ENCODE measurements around the gene CASKIN2. TPM values are rescaled to one million over a fixed set of nuclear protein-coding genes. Genes with fewer than 3 reads are reported as not detected.

The CASKIN2 gene
- total and polyA plus RNA-seq, 10 of the 15 experiments (the other 5 are each of a cell fraction or from before 2014, with no cell fraction given) = 0.02 to 2.7 (median 0.44) TPM; not detected in 1

DNA sequence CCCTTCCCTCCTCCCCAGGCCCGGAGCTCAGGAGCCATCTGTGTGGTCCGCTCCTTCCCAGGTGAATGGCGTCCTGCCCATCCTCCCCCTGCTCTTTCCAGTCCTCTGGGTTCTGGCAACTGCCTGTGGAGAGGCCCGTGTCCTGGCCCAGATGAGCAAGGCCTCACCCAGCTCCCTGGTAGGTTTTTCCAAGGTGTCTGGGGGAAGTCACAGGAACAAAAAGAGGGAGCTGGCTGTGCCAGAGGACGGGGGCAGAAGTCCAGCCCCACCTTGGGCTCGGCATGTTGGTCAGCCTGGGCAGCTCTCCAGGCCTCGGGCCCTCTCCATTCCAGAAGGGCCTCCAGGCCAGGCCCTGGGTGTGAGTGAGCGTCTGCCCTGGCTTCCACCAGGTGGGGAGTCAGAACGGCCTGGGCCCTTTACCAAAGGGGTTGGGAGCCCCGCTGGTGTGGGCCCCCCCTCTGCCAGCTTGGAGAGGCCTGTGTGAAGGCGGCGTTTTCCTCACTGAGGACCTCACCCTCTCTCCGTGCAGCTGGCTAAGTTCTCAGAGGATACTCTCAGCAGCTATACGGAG, 25.1 kb downstream of the CASKIN2 start:
- no peak overlapping the region for H3K27ac ChIP-seq (ENCODE audit: control insufficient read depth, insufficient read depth)
- intact Hi-C loops (cut with micrococcal nuclease; ENCODE audit: unreplicated experiment) (no loop called here), in situ Hi-C loops (cut with MboI) (no loop called here)
- no peaks in the 10 kb centered on the region for H3K79me2 ChIP-seq (ENCODE audit: control insufficient read depth, insufficient read depth, low read length)
- no peaks in the 10 kb centered on the region for H3K27me3 ChIP-seq (replicated peaks in 1 of 2; ENCODE audit: control insufficient read depth in 2 of 2, insufficient read depth in 2 of 2, low read length in 1 of 2)
- H3K4me2 ChIP-seq (ENCODE audit: control insufficient read depth, insufficient read depth) = no peak overlapping the region
- ATAC-seq = no peak
- no peaks in the 10 kb centered on the region for H4K20me1 ChIP-seq (ENCODE audit: control insufficient read depth, insufficient read depth)
- no peak overlapping the region for H3K4me3 ChIP-seq
- H2AFZ ChIP-seq (ENCODE audit: control insufficient read depth, low read depth, low read length) = no peak overlapping the region
- BruUV-seq (replicated peaks) = no TSS peak
- TF ChIP-seq KLF5 (IDR thresholded peaks at IDR 0.05; ENCODE audit: partially characterized antibody) = no peak
- CTCF ChIA-PET = interaction anchor here (0.7 kb wide), 1 partner anchor 15 kb away, joined by 3 read pairs; no protein-coding TSS in a partner anchor
- no peak overlapping the region for H3K9ac ChIP-seq (ENCODE audit: control insufficient read depth, insufficient read depth, low read length)
- no peaks in the 10 kb centered on the region for H3K9me3 ChIP-seq (replicated peaks; ENCODE audit: control insufficient read depth, insufficient read depth, low read length)
- no peak for FAIRE-seq
- H3K36me3 ChIP-seq (ENCODE audit: control insufficient read depth in 2 of 2, insufficient read depth in 2 of 2, low read length in 1 of 2) = peaks cover 7 to 10% of the 10 kb centered on the region in 2 experiments; a peak in 3 of 4 replicates
- RAD21 ChIA-PET (ENCODE audit: unreplicated experiment) = no interaction called here
- peaks cover 13% of the 10 kb centered on the region for H3K4me1 ChIP-seq (ENCODE audit: control insufficient read depth, insufficient read depth, low read length)
- no peak for DNase-seq (ENCODE audit: low read depth, low spot score)
- POLR2A ChIA-PET = no interaction called here
- SMC1A ChIA-PET (ENCODE audit: uncharacterized antibody, unreplicated experiment) = no interaction called here
- WGBS (ENCODE audit: insufficient coverage, insufficient replicate concordance, low lambda C conversion rate, missing lambda C conversion rate) = 72% methylated on average over 14 of the region's 14 CpGs

DNA sequence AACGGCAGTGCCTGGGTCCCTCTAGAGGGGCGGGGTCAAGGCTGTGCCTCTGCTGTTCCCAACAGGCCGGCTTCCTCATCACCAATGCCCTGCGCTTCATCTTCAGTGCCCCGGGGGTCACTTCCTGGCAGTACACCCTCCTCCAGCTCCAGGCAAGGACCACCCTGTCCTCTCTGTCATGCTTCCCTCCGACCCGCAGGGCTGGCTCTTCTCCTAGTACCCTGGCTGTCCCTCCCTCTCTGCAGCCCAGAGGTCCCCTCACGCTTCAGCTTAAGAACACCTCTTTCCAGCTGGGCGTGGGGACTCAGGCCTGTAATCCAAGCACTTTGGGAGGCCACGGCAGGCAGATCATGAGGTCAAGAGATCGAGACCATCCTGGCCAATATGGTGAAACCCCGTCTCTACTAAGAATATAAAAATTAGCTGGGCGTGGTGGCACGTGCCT, 25.8 kb downstream of the CASKIN2 start:
- BruUV-seq (replicated peaks) = no TSS peak
- Histone ChIP-seq H3K9me3 (replicated peaks; ENCODE audit: control insufficient read depth, insufficient read depth, low read length) (no peaks in the 10 kb centered on the region), H4K20me1 (ENCODE audit: control insufficient read depth, insufficient read depth) (no peaks in the 10 kb centered on the region), H3K9ac (ENCODE audit: control insufficient read depth, insufficient read depth, low read length) (no peak overlapping the region), H3K79me2 (ENCODE audit: control insufficient read depth, insufficient read depth, low read length) (no peaks in the 10 kb centered on the region), H3K4me1 (ENCODE audit: control insufficient read depth, insufficient read depth, low read length) (peaks cover 13% of the 10 kb centered on the region), H3K4me3 (no peak overlapping the region), H3K36me3 (ENCODE audit: control insufficient read depth in 2 of 2, insufficient read depth in 2 of 2, low read length in 1 of 2) (peaks cover 4 to 9% of the 10 kb centered on the region in 2 experiments; a peak in 3 of 4 replicates), H2AFZ (ENCODE audit: control insufficient read depth, low read depth, low read length) (no peak overlapping the region), H3K27ac (ENCODE audit: control insufficient read depth, insufficient read depth) (no peak overlapping the region), H3K4me2 (ENCODE audit: control insufficient read depth, insufficient read depth) (no peak overlapping the region), H3K27me3 (replicated peaks in 1 of 2; ENCODE audit: control insufficient read depth in 2 of 2, insufficient read depth in 2 of 2, low read length in 1 of 2) (no peaks in the 10 kb centered on the region)
- WGBS (ENCODE audit: insufficient coverage, insufficient replicate concordance, low lambda C conversion rate, missing lambda C conversion rate) = 65% methylated on average over 13 of the region's 14 CpGs
- CTCF ChIA-PET = interaction anchor here (0.7 kb wide), 1 partner anchor 15 kb away, joined by 3 read pairs; no protein-coding TSS in a partner anchor
- SMC1A ChIA-PET (ENCODE audit: uncharacterized antibody, unreplicated experiment) = no interaction called here
- DNase-seq (ENCODE audit: low read depth, low spot score) (no peak), ATAC-seq (no peak), FAIRE-seq (no peak)
- intact Hi-C loops (cut with micrococcal nuclease; ENCODE audit: unreplicated experiment) = no loop called here
- in situ Hi-C loops (cut with MboI) = no loop called here
- RAD21 ChIA-PET (ENCODE audit: unreplicated experiment) = no interaction called here
- POLR2A ChIA-PET = no interaction called here
- TF ChIP-seq SIN3A (IDR thresholded peaks at IDR 0.05; ENCODE audit: low read depth, low read length) (no peak), BRCA1 (IDR thresholded peaks at IDR 0.05; ENCODE audit: low read depth, low read length) (no peak), SPI1 (IDR thresholded peaks at IDR 0.05; ENCODE audit: borderline replicate concordance, insufficient read depth, low read depth, low read length) (no peak), SMAD1 (IDR thresholded peaks at IDR 0.05; ENCODE audit: low read depth, partially characterized antibody) (no peak), YY1 (IDR thresholded peaks at IDR 0.05; ENCODE audit: low read depth, low read length) (no peak), EP300 (IDR thresholded peaks at IDR 0.05; ENCODE audit: borderline replicate concordance in 1 of 2, control insufficient read depth in 1 of 2, low read depth in 2 of 2, low read length in 2 of 2) (no peak), JUNB (IDR thresholded peaks at IDR 0.05) (no peak)
- TF ChIP-seq, protein P1, sequence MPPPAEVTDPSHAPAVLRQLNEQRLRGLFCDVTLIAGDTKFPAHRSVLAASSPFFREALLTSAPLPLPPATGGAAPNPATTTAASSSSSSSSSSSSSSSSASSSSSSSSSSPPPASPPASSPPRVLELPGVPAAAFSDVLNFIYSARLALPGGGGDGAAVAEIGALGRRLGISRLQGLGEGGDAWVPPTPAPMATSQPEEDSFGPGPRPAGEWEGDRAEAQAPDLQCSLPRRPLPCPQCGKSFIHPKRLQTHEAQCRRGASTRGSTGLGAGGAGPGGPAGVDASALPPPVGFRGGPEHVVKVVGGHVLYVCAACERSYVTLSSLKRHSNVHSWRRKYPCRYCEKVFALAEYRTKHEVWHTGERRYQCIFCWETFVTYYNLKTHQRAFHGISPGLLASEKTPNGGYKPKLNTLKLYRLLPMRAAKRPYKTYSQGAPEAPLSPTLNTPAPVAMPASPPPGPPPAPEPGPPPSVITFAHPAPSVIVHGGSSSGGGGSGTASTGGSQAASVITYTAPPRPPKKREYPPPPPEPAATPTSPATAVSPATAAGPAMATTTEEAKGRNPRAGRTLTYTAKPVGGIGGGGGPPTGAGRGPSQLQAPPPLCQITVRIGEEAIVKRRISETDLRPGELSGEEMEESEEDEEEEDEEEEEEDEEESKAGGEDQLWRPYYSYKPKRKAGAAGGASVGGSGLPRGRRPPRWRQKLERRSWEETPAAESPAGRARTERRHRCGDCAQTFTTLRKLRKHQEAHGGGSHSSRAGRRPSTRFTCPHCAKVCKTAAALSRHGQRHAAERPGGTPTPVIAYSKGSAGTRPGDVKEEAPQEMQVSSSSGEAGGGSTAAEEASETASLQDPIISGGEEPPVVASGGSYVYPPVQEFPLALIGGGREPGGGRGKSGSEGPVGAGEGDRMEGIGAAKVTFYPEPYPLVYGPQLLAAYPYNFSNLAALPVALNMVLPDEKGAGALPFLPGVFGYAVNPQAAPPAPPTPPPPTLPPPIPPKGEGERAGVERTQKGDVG (CRISPR knock-in tag; IDR thresholded peaks at IDR 0.05) = no peak
- TF ChIP-seq, protein P2, sequence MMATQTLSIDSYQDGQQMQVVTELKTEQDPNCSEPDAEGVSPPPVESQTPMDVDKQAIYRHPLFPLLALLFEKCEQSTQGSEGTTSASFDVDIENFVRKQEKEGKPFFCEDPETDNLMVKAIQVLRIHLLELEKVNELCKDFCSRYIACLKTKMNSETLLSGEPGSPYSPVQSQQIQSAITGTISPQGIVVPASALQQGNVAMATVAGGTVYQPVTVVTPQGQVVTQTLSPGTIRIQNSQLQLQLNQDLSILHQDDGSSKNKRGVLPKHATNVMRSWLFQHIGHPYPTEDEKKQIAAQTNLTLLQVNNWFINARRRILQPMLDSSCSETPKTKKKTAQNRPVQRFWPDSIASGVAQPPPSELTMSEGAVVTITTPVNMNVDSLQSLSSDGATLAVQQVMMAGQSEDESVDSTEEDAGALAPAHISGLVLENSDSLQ (IDR thresholded peaks at IDR 0.05) = no peak

All from GM12878 (cell line).